Karpas-422 (cell line): ENCODE data around the gene GTF3A. TPM values are rescaled to one million over a fixed set of nuclear protein-coding genes. Genes with fewer than 3 reads are reported as not detected.

ENCODE experiments used
- DNase-seq: peaks from one replicate; pipeline ENCODE4 v3.0.0-alpha.2; 2015
- H2AFZ ChIP-seq: fragments of 200-600 bp; sonication (generic); 2 replicates; pipeline ENCODE4 v1.6.1; 2014; ENCODE audit warnings: antibody characterized with exemption, low read length, mixed read lengths
- H3K27ac ChIP-seq: fragments of 200-600 bp; sonication (generic); 2 replicates; pipeline ENCODE4 v1.5.1; 2014; ENCODE audit warnings: mild to moderate bottlenecking, low read length, moderate library complexity
- H3K27me3 ChIP-seq: fragments of 200-600 bp; sonication (generic); 2 replicates; pipeline ENCODE4 v1.6.1; 2014; ENCODE audit warnings: low read length, mixed read lengths
- H3K36me3 ChIP-seq: fragments of 200-600 bp; sonication (generic); 2 replicates; pipeline ENCODE4 v1.6.1; 2014; ENCODE audit warnings: low read length, mixed read lengths; ENCODE audit not compliant: insufficient read depth
- H3K4me1 ChIP-seq: fragments of 200-600 bp; sonication (generic); 2 replicates; pipeline ENCODE4 v1.6.1; 2014; ENCODE audit warnings: mild to moderate bottlenecking, low read length, mixed read lengths
- H3K4me2 ChIP-seq: fragments of 200-600 bp; sonication (generic); 2 replicates; pipeline ENCODE4 v1.6.1; 2014; ENCODE audit warnings: low read length, low read depth, mild to moderate bottlenecking; ENCODE audit not compliant: poor library complexity, severe bottlenecking
- H3K4me3 ChIP-seq: fragments of 200-600 bp; sonication (generic); 2 replicates; pipeline ENCODE4 v1.5.1; 2014; ENCODE audit warnings: mild to moderate bottlenecking, antibody characterized with exemption, low read length, mixed read lengths
- H3K79me2 ChIP-seq: fragments of 200-600 bp; sonication (generic); 2 replicates; pipeline ENCODE4 v1.6.1; 2014; ENCODE audit warnings: mild to moderate bottlenecking, low read length, mixed read lengths
- H3K9ac ChIP-seq: fragments of 200-600 bp; sonication (generic); 2 replicates; pipeline ENCODE4 v1.6.0; 2014; ENCODE audit warnings: low read length
- H3K9me2 ChIP-seq: fragments of 200-600 bp; sonication (generic), shearing (Covaris generic); replicated peaks from 2 replicates; pipeline ENCODE4 v1.6.0; 2014; ENCODE audit warnings: mild to moderate bottlenecking, low read length, moderate library complexity; ENCODE audit not compliant: insufficient read depth
- H3K9me3 ChIP-seq: fragments of 300-700, 200-600 bp; sonication (generic); 2 replicates; pipeline ENCODE4 v1.6.1; 2014; ENCODE audit warnings: low read length, mixed read lengths
- H4K20me1 ChIP-seq: fragments of 200-600 bp; sonication (generic); 2 replicates; pipeline ENCODE4 v1.6.1; 2014; ENCODE audit warnings: mild to moderate bottlenecking, antibody characterized with exemption, low read length, low read depth; ENCODE audit not compliant: insufficient read depth
- total RNA-seq: library from RNA; depleted of rRNA; stranded (reverse); fragments of >200 nt; shearing (Covaris generic); gene quantifications from 2 replicates; pipeline ENCODE4 v1.2.3, GENCODE V29; 2014; ENCODE audit warnings: low replicate concordance

Gene GTF3A
- total RNA-seq, 1 experiment from 2014 or later, result 373 TPM

- no peak overlapping the region for H3K27ac ChIP-seq
- no peaks in the 10 kb centered on the region for H3K27me3 ChIP-seq
Observed at GRCh38 chr13:27384285-27384684, 40.1 kb upstream of the GTF3A start.

GRCh38 chr13:27388241-27388640 lies 36.2 kb upstream of the GTF3A start:
- no peaks in the 10 kb centered on the region for H3K4me1 ChIP-seq
- H3K9ac ChIP-seq, result no peak overlapping the region
- H3K9me2 ChIP-seq, result no peaks in the 10 kb centered on the region
- H3K27ac ChIP-seq, result no peak overlapping the region
- no peaks in the 10 kb centered on the region for H3K9me3 ChIP-seq
- H3K79me2 ChIP-seq, result no peaks in the 10 kb centered on the region
- H2AFZ ChIP-seq, result no peak overlapping the region
- no peak for DNase-seq
- no peaks in the 10 kb centered on the region for H3K36me3 ChIP-seq
- H3K4me2 ChIP-seq, result no peak overlapping the region
- no peaks in the 10 kb centered on the region for H4K20me1 ChIP-seq
- H3K27me3 ChIP-seq, result no peaks in the 10 kb centered on the region
- no peak overlapping the region for H3K4me3 ChIP-seq

More at GRCh38 chr13:27384285-27384684, 40.1 kb upstream of the GTF3A start:
- no peak overlapping the region for H2AFZ ChIP-seq
- H3K9ac ChIP-seq, result no peak overlapping the region
- H3K9me2 ChIP-seq, result no peaks in the 10 kb centered on the region
- no peaks in the 10 kb centered on the region for H3K36me3 ChIP-seq
- no peak overlapping the region for H3K4me2 ChIP-seq
- H3K79me2 ChIP-seq, result no peaks in the 10 kb centered on the region
- H3K9me3 ChIP-seq, result no peaks in the 10 kb centered on the region
- H4K20me1 ChIP-seq, result no peaks in the 10 kb centered on the region
- no peaks in the 10 kb centered on the region for H3K4me1 ChIP-seq
- H3K4me3 ChIP-seq, result no peak overlapping the region
- no peak for DNase-seq

- H3K27me3 ChIP-seq, result no peaks in the 10 kb centered on the region
- no peaks in the 10 kb centered on the region for H4K20me1 ChIP-seq
- H3K79me2 ChIP-seq, result no peaks in the 10 kb centered on the region
- H3K9ac ChIP-seq, result no peak overlapping the region
- H3K9me3 ChIP-seq, result no peaks in the 10 kb centered on the region
- DNase-seq, result no peak
- H2AFZ ChIP-seq, result no peak overlapping the region
- no peaks in the 10 kb centered on the region for H3K36me3 ChIP-seq
- H3K9me2 ChIP-seq, result no peaks in the 10 kb centered on the region
- peaks cover 4% of the 10 kb centered on the region for H3K4me1 ChIP-seq
- H3K4me3 ChIP-seq, result no peak overlapping the region
- no peak overlapping the region for H3K27ac ChIP-seq
- H3K4me2 ChIP-seq, result no peak overlapping the region
Observed at GRCh38 chr13:27389891-27390290, 34.5 kb upstream of the GTF3A start.

- no peak overlapping the region for H2AFZ ChIP-seq
- no peaks in the 10 kb centered on the region for H3K9me3 ChIP-seq
- H3K27me3 ChIP-seq, result no peaks in the 10 kb centered on the region
- H3K27ac ChIP-seq, result no peak overlapping the region
- no peak overlapping the region for H3K4me3 ChIP-seq
- DNase-seq, result no peak
- H3K4me2 ChIP-seq, result no peak overlapping the region
- H3K9me2 ChIP-seq, result no peaks in the 10 kb centered on the region
- peaks cover 18% of the 10 kb centered on the region for H3K4me1 ChIP-seq
- H3K79me2 ChIP-seq, result no peaks in the 10 kb centered on the region
- no peak overlapping the region for H3K9ac ChIP-seq
- no peaks in the 10 kb centered on the region for H3K36me3 ChIP-seq
- H4K20me1 ChIP-seq, result no peaks in the 10 kb centered on the region
Observed at GRCh38 chr13:27391471-27391870, 32.9 kb upstream of the GTF3A start.

- no peak overlapping the region for H3K4me2 ChIP-seq
- H3K36me3 ChIP-seq, result no peaks in the 10 kb centered on the region
- no peak overlapping the region for H2AFZ ChIP-seq
- H3K27me3 ChIP-seq, result no peaks in the 10 kb centered on the region
- H4K20me1 ChIP-seq, result no peaks in the 10 kb centered on the region
- no peak for DNase-seq
- no peak overlapping the region for H3K9ac ChIP-seq
- H3K9me3 ChIP-seq, result no peaks in the 10 kb centered on the region
- H3K4me3 ChIP-seq, result no peak overlapping the region
- H3K4me1 ChIP-seq, result peaks cover 18% of the 10 kb centered on the region
- H3K9me2 ChIP-seq, result no peaks in the 10 kb centered on the region
- H3K27ac ChIP-seq, result no peak overlapping the region
- no peaks in the 10 kb centered on the region for H3K79me2 ChIP-seq
Observed at GRCh38 chr13:27393101-27393500, 31.3 kb upstream of the GTF3A start.

GRCh38 chr13:27395007-27395510 lies 29.4 kb upstream of the GTF3A start:
- peak overlapping the region; percentile 12 for H3K4me2 ChIP-seq

GRCh38 chr13:27396252-27396846 lies 28.1 kb upstream of the GTF3A start:
- no peaks in the 10 kb centered on the region for H3K9me3 ChIP-seq
- H3K9me2 ChIP-seq, result no peaks in the 10 kb centered on the region
- H3K27me3 ChIP-seq, result no peaks in the 10 kb centered on the region
- H3K4me1 ChIP-seq, result peaks cover 22% of the 10 kb centered on the region
- no peaks in the 10 kb centered on the region for H4K20me1 ChIP-seq
- H3K4me2 ChIP-seq, result no peak overlapping the region
- no peaks in the 10 kb centered on the region for H3K36me3 ChIP-seq
- no peak overlapping the region for H2AFZ ChIP-seq
- H3K27ac ChIP-seq, result no peak overlapping the region
- DNase-seq, result no peak
- no peak overlapping the region for H3K4me3 ChIP-seq
- H3K9ac ChIP-seq, result no peak overlapping the region
- no peaks in the 10 kb centered on the region for H3K79me2 ChIP-seq

More at GRCh38 chr13:27395007-27395510, 29.4 kb upstream of the GTF3A start:
- no peaks in the 10 kb centered on the region for H4K20me1 ChIP-seq
- no peaks in the 10 kb centered on the region for H3K9me3 ChIP-seq
- H3K9ac ChIP-seq, result no peak overlapping the region
- H2AFZ ChIP-seq, result no peak overlapping the region
- no peaks in the 10 kb centered on the region for H3K79me2 ChIP-seq
- H3K4me3 ChIP-seq, result no peak overlapping the region
- H3K36me3 ChIP-seq, result no peaks in the 10 kb centered on the region
- DNase-seq, result no peak
- no peaks in the 10 kb centered on the region for H3K27me3 ChIP-seq
- peaks cover 18% of the 10 kb centered on the region for H3K4me1 ChIP-seq
- H3K27ac ChIP-seq, result no peak overlapping the region
- no peaks in the 10 kb centered on the region for H3K9me2 ChIP-seq

- no peaks in the 10 kb centered on the region for H3K9me3 ChIP-seq
- H4K20me1 ChIP-seq, result no peaks in the 10 kb centered on the region
- no peak for DNase-seq
- no peak overlapping the region for H3K4me3 ChIP-seq
- H3K9ac ChIP-seq, result no peak overlapping the region
- H3K36me3 ChIP-seq, result no peaks in the 10 kb centered on the region
- no peak overlapping the region for H2AFZ ChIP-seq
- no peaks in the 10 kb centered on the region for H3K79me2 ChIP-seq
- H3K4me2 ChIP-seq, result no peak overlapping the region
- H3K9me2 ChIP-seq, result no peaks in the 10 kb centered on the region
- H3K27ac ChIP-seq, result no peak overlapping the region
- no peaks in the 10 kb centered on the region for H3K27me3 ChIP-seq
- H3K4me1 ChIP-seq, result peaks cover 23% of the 10 kb centered on the region
Observed at GRCh38 chr13:27398360-27398759, 26.1 kb upstream of the GTF3A start.
